Measurements from ENCODE around the gene ZNF532.

Gene ZNF532

DNA sequence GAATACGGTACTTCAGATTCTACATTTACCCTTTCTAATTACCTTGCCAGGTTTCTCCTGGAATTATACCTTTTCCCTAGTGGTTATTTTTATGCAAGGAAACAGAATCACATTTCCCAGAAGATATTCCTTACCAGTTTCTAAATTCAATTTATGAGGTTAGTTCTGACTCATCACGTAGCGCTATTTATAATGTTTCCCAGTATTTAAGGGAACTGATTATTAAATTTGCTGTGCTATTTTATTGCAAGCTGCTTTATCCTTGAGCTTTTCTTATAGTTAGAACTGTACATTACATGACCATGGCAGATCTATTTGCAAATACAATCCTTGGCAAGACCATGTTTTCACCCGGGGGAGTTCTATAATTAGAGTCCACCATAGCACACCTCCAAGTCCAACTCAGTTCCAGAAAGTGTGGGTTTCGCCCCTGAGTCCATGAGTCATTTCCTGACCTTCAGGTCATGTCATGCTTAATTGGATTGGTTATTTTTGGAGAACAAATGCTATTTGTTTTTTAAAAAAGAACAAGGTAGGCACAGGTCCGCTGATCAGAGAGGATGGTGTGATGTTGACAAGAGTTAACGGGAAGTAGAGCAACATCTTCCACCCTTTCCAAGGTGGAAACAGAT, 126.6 kb downstream of the ZNF532 start:
- intact Hi-C loops (cut with DNase I): no loop called here
- DNase-seq: no peak

DNA sequence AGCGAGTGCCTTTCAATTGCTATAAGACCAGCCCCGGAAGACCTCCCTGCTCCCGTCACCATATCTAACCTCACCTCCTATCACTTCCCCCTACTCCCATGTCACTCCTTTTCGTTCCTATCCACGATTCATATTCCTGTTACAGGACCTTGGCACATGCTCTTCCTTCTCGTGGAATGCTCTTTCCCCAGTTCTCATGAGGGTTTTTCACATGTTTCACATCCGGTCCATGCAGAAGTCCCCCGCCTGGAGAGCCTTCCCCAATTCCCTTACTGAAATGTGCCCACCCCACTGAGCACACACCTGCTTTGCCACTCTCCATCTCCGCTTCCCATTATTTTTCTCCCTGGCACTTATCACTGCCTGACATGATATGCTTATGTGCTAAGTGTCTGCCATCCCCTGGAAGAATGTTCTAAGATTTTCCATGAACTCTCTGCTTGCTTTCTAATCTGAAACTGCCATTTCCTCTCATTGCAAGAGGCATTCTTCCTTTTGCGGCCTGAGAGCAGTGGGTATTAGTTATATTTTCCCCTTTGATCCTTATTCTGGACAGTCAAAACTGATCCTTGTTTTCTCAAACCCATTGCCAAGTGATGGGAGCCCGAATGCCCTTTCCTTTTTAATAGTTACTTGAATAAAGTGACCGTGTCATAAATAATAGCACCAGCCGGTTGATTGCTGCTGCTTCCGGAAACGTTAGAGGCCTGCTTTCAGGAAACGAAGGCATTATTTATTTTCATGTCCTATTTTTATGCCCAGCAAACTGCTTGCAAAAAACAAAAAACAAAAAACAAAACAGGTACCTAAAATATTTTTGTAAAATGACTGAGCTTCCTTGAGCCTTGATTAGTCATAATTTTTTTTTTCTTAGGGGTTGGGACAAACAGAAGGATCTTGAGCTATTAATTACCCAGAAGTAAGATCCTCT, 127.9 kb downstream of the ZNF532 start:
- DNase-seq: no peak
- intact Hi-C loops (cut with DNase I): no loop called here

DNA sequence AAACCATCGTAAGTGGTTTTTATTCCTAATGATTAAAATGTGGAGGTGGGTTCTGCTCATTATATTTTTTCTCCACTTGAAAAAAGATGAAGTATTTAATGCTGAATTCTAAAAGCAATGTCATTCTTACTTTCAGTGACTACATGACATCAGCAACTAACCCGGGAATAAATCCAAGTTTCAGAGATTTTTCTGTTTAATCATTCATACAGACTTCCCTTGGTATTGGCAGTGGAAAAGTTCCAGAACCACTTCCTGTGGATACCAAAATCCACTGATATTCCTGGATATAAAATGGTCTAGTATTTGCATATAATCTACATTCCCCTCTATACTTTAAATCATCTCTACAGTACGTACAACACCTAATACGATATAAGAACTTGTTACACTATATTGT, 128.6 kb downstream of the ZNF532 start:
- no peak for DNase-seq
- intact Hi-C loops (cut with DNase I): no loop called here

DNA sequence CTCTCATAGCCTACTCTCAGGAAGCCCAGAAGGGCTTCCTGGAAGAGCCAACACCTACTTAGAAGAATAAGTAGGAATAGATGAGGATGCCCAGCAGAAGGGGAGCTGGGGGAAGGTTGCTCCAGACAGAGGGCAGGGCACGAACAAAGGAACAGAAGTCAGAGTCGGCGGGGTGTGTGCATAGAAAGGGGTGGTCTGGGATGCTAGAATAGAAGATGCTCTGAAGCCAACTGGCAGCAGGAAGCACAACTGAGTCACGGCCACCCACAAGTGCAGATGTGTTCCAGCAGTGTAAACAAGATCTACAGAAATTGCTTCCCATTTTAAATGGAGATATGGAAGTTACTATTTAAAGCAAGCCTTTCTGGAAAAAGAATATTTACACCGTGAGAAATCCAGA, 131.0 kb downstream of the ZNF532 start:
- DNase-seq: no peak
- intact Hi-C loops (cut with DNase I): no loop called here

DNA sequence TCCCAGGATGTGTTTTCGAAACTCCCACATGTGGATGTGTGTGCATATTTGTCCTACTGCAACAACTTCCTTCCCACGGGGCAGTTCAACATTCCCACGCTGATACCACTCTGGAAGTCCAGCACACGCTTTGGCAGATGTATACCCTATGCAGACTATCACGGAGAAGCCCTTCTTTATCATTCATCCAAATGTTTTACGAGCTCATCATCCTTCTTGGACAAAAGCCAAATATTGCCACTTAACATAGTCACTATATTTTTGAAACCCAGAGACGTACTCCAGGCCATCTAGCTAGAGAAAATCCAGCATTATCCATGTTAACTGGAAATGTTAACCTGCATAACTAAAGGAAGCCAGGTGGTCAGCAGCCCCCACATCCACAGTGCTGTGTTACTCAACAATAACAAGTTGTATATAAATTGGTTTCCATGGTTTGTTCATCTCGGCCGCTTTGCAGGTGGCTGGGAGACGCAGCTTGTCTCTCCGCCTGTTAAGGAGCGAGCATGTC, 131.5 kb downstream of the ZNF532 start:
- no peak for DNase-seq
- intact Hi-C loops (cut with DNase I): no loop called here

DNA sequence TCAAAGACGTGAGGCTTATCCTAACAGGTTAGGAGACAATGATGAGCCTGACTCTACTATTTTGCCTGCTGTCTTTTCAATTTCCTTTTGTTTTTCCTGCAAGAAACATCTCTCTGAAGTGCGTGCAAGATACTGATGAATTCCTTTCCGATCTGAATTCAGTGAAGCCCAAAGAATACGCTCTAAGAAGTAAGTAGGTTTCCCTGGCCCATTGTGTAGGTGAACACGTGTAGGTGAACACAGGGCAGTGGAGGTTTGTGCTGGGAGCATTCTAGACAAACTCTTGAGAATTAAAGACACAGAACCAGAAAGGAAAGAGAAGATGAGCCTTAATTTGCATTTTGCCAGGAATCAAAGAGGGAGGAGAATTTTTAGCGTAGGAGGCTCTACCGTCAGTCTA, 132.0 kb downstream of the ZNF532 start:
- intact Hi-C loops (cut with DNase I): no loop called here
- no peak for DNase-seq

DNA sequence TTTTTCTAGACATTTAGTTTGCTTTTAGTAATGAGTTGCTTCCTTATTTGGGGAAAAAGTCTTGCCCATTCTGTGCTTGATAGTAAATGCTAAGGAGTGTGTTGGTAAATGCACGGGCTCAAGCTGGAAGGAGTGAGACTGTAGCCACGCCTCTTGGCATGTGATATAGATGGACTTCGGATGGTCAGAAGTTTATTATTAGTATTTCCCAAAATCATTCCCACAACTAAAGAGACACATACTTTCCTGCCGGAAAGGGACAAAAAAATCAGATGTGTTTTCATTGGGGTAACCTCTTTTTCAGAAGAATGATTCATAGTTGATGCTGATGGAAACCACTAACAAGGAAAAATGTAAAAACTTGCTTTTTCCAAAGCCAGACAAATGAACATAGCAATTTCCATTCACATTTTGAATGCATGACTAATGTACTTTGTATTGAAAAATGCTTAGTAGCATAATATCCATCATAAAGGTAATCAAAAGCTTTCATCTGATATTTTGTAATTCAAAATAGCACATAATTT, 133.2 kb downstream of the ZNF532 start:
- intact Hi-C loops (cut with DNase I): no loop called here
- DNase-seq: no peak

DNA sequence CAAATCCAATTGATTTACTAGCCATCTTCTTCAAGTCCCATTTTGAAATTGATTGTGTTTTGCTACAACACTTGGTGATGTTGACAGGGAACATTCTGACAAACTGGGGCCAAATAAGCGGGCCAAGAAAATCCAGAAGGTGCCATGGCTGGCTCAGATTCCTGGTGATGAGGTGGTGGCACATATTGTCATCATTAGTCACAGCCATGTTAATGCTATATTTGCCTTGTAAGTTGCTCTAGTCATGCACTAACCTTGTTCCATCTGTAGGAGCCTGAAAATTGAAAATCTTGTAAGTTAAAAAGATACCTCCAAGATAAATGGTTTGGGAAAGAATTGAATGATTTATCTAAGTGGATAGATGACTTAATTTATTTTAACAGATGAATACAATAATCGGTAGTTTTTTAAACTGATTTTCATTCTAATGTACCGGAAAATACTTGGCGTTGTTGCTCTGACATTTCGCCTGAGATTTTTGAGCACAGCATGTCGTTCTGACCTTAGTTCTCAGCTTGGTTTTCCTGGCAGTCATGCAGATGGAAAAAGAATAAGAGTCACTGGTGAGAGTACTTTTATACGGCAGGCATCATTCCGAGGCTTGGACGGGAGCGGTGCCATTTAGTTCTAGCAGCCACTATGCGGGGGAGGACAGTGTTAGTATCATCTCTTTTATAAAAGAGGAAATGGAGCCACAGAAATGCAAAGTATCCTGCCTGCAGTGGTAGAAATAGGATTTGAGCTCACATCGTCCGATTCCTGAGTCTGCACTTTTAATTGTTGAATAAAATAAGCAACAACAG, 133.9 kb downstream of the ZNF532 start:
- intact Hi-C loops (cut with DNase I): no loop called here
- peak in 25 of 42 donors; percentile 19 to 76 (median 39) for DNase-seq

DNA sequence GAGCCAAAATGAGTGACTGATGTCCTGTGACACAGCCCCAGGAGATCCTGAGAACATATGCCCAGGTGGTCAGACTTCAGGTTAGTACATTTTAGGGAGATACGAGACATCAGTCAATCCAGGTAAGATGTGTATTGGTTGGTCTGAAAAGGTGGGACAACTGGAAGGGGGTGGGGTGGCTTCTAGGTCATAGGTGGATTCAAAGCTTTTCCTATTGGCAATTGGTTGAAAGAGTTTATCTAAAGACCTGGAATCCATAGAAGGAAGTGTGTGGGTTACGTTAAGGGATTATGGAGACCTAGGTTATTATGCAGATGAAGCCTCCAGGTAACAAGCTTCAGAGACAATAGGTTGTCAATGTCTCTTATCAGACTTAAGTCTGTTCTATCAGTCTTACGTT, 136.5 kb downstream of the ZNF532 start:
- no peak for DNase-seq
- intact Hi-C loops (cut with DNase I): no loop called here

DNA sequence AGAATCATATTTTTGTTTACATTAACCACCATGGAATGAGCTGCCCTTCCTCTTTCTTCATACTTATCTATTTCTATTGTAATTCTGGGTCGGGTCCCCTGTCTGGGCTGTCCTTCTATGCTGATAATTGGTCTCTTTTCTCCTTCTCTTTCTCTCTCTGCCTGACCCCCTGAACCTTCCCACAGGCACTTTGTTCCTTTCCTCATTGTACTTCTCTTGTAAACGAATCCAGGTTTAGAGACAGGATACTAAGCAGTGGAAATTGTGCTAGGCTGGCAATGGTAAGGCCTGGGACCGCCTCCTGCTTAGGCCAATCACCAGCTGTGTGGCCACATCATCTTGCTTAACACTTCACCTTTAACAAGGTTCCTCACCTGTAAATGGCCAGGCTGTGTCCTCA, 137.0 kb downstream of the ZNF532 start:
- no peak for DNase-seq
- intact Hi-C loops (cut with DNase I): no loop called here

DNA sequence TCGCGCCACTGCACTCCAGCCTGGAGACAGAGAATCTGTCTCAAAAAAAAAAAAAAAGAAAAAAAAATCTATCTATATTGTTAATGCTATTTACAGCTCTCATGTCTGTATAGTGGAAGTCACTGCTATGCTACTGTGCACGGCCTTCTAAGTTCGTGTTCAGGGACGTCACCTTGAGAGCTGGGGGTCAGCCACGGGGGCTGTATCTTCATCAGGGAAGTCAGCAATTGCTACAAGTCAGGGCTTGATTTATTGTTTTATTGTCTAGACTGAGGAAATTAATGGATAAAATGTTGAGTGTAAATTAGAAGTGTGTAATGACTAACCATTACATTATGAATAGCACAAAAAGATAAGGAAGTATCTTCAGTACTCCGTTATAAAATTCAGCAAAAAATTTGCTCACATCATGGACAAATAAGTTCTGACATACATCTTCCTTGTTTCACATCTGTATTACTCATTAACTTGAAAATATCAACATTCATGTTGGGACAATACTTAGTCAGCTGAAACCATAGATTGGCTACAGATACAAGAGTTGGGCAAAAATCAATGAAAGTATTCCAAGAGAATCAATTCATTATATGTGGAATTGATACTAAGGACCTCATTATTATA, 138.4 kb downstream of the ZNF532 start:
- intact Hi-C loops (cut with DNase I): no loop called here

DNA sequence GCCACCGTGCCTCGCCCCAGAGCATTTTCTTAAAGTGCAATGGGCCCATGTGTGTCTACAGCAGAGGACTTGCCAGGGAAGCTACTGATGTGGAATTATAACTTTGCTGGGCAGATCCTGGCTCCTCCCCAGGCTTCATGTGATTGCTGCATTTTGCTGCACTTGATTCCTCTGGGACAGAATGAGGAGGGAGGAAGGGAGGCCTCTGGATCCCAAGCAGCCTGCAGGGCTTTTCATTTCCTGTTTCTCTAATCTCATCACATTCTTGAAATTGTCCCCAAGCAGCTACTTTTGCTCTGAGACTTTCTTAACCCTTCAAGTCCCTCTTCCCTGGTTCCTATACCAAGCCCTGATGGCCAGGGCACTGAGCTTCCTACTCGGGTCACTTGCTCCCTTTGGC, 140.6 kb downstream of the ZNF532 start:
- no peak for DNase-seq
- intact Hi-C loops (cut with DNase I): no loop called here

More for the DNA sequence above, 138.4 kb downstream of the ZNF532 start:
- DNase-seq: no peak

DNA sequence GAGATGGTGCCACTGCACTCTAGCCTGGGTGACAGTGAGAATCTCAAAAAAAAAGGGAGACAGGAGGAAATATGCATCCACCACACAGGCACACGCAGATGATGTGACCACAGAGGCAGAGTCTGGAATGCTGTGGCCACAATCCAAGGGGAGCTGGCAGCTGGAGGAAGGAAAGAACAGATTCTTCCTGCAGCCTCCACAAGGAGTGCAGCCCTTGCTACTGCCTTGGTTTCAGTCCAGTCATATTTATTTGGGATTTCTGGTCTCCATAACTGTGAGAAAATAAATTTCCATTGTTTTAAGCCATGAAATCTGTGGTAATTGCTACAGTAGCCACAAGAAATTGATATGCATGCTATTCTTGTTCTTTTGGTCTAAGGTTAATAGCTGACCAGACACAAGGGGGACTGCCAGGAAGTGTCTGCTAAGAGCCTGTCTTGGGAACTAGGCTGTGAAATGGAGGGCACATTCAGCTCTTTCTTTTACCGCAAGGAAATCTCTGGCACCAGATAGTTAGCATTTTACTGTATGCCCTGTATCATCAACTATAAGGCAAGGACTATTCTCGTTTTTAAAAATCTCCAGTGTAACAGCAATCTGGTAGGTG, 141.9 kb downstream of the ZNF532 start:
- intact Hi-C loops (cut with DNase I): no loop called here
- DNase-seq: no peak

DNA sequence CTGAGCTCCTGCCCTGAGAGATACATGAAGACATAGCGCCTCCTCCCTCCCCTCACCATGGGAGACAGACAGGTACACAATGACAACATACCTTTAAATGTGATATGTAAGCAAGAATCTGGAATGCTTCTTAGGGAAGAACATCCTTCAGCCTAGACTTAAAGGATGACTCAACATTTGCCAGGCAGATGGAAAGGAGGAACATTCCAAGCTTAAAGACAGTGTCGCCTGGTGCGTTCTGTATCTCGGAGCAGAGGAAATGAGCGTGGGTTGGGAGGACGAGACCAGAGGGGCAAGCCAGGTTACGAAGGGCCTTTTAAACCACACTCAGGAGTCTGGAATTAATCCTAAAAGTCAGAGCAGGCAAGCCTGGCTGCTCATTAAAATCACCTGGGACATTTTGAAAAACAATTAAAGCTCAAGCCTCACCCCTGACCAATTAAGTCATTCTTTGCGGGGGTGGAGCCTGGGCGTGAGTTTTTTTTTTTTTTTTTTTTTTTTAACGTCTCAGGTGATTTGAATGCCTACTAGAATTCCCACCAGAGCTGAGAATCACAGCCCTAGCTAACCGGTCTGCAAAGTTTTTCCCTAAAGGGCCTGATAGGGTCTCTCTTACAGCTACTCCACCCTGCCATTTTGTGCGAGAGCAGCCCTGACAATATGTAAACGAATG, 143.8 kb downstream of the ZNF532 start:
- intact Hi-C loops (cut with DNase I): no loop called here
- peak in 1 of 42 donors; percentile 25 for DNase-seq

DNA sequence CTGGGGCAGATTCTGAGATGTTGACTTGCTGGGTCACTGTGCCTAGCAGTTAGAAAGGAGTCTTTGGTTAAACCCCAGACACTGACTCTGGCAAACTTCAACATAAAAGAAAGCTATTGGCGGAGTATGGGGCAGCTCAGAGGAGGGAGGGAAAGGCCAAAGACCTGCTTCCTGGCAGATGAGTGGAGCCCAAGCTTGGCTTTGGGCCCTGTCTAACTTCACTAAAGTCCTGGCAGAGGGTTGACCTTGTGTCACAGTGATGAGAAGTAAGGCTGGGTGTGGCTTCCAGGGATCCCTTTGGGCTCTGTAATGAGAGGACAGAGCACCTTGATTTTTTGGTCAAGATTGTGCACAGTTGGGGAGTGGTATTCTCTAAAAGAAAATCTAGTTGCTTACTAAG, 145.2 kb downstream of the ZNF532 start:
- intact Hi-C loops (cut with DNase I): no loop called here
- no peak for DNase-seq

DNA sequence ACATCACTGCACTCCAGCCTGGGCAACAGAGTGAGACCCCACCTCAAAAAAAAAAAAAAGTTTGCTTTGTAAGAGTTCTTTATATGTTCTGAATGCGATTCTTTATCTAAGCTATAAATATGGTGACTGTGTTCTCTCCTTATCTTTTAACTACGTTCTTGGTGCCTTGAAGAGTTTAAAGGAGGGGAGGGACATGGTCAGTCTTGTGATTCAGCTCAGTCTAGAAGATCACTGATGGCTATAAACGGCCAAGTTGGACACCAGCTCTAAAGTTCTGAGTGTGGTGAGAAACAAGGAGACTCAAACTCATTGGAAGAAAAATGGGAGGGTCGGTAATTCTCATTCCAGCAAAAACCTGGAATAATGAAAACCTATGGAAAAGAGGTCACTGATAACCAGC, 146.6 kb downstream of the ZNF532 start:
- intact Hi-C loops (cut with DNase I): no loop called here

DNA sequence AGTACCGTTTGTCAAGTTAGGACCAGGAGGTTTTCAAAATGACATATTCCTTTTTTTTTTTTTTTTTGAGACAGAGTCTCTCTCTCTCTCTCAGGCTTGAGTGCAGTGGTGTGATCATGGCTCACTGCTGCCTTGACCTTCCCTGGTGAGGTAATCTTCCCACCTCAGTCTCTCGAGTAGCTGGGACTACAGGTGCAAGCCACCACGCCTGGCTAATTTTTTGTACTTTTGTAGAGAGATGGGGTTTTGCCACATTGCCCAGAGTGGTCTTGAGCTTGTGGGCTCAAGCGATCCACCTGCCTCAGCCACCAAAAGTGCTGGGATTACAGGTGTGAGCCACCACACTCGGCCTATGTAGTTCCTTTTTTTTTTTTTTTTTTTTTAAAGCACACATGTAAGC, 147.1 kb downstream of the ZNF532 start:
- intact Hi-C loops (cut with DNase I): no loop called here

More for the DNA sequence above, 146.6 kb downstream of the ZNF532 start:
- no peak for DNase-seq

More for the DNA sequence above, 147.1 kb downstream of the ZNF532 start:
- DNase-seq: no peak
